SJCRH30 (cell line): Measurements from ENCODE around the gene PER1. TPM values are rescaled to one million over a fixed set of nuclear protein-coding genes. Genes with fewer than 3 reads are reported as not detected.
A peak's percentile ranks its signal among the peaks of the same experiment; 100 is the strongest.
"Not testable (repeated sequence)": the region's sequence is repeated elsewhere in the genome, so short reads cannot be mapped to it uniquely, and the experiment has no call there.

ENCODE experiments used
- DNase-seq, 2 experiments: peaks; one replicate each; pipeline ENCODE4 v3.0.0-alpha.2; 2015 to 2020
- H3K27ac ChIP-seq: fragments of 250-450 bp; sonication (Bioruptor Pico); 2 replicates; pipeline ENCODE4 v1.5.1; 2020; ENCODE audit warnings: mild to moderate bottlenecking, moderate library complexity
- H3K27me3 ChIP-seq: fragments of 250-450 bp; sonication (Bioruptor Pico); 2 replicates; pipeline ENCODE4 v1.5.1; 2020; ENCODE audit warnings: mild to moderate bottlenecking, moderate library complexity
- H3K36me3 ChIP-seq: fragments of 250-450 bp; sonication (Bioruptor Pico); 2 replicates; pipeline ENCODE4 v1.5.1; 2020; ENCODE audit warnings: mild to moderate bottlenecking, moderate library complexity
- H3K4me1 ChIP-seq: fragments of 250-450 bp; sonication (Bioruptor Pico); 2 replicates; pipeline ENCODE4 v1.5.1; 2020; ENCODE audit warnings: mild to moderate bottlenecking, moderate library complexity
- H3K4me3 ChIP-seq: fragments of 250-450 bp; sonication (Bioruptor Pico); 2 replicates; pipeline ENCODE4 v1.5.1; 2020; ENCODE audit warnings: mild to moderate bottlenecking, moderate library complexity
- H3K9me3 ChIP-seq: fragments of 250-450 bp; sonication (Bioruptor Pico); replicated peaks from 2 replicates; pipeline ENCODE4 v1.5.1; 2020; ENCODE audit warnings: mild to moderate bottlenecking, moderate library complexity
- total RNA-seq: library from RNA; depleted of rRNA; stranded (reverse); fragments of >200 nt; shearing (Covaris generic); gene quantifications from 2 replicates; pipeline ENCODE4 v1.2.3, GENCODE V29; 2014

Gene PER1
- total RNA-seq, 1 experiment from 2014 or later, result 13.5 TPM

DNA sequence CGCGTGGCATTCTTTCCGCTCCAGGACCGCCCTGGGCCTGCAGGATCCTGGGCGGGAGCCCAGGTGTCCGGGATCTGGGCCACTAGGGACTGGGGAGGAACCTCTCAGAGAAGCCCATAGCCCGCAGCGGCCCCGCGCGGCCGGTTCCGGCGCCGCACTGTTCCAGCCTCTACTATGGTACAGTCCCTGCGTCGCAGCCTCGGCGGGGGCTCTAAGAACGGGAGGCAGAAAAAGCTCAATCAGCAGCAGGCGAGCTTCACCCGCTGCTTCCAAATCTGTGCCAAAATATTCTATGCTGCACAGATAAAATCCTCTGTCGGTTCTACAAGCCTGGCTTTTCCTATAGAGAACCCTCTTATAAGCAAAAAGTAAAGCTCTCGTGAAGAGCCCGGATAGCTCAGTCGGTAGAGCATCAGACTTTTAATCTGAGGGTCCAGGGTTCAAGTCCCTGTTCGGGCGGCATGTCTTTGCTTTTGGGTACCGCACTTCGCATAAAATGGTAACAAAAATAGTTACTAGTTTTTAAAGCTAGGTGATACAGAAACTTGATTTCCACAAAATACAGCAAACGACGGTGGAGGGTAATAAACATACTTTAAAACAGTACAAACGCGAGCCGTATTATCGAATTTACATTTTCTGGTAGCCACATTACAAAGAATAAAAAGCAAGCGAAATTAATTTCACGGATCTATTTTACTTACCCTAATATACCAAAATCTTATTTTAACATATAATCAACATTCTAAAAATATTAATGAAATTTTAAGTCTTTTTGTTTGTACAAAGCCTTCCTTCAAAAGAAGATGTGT, 33.2 kb downstream of the PER1 start:
- no peak overlapping the region for H3K27ac ChIP-seq
- no peaks in the 10 kb centered on the region for H3K9me3 ChIP-seq
- H3K36me3 ChIP-seq, result no peaks in the 10 kb centered on the region
- no peaks in the 10 kb centered on the region for H3K4me1 ChIP-seq
- H3K27me3 ChIP-seq, result no peaks in the 10 kb centered on the region
- peak; percentile 72 to 83 for DNase-seq
- H3K4me3 ChIP-seq, result peak overlapping the region; percentile 60

DNA sequence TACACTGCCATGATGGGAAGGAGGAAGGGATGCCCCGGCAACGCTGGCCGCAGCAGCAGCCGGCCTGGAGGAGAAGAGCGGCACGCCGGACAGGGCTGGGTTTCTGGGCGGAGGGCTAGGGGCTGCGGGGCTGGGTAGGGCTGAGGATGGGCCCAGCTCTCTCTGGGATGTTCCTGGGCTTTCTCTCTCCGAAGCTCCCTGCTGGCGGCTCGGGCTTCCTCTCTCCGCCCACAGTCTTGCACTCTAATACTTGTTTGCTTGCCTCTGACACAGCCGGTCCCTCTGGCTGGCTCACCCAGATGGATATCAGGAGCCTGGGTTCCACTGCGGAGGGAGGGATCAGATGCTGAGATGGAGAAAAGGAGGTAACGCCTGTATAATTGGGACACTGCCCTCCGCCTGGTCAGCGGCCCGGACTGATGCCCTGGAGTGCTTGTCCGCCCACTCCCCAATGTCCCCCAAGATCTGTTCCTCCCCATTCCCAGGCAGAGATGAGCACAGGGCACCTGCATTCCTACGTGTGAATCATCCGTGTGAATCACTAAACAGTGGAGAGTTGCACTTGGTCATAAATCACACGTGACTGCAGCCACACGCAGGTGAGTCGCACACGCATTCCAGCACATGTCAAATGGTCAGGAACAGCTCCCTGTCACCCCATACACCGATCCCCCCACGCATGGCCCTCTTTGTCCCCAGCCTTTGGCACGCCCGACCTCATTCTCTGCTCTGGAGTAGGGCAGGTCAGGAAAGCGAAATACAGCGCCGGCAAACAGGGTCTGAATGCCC, 34.0 kb downstream of the PER1 start, which contains the start of gene ALOXE3:
ALOXE3 (minus strand) TSS at position 535 of the 789 bp plus-strand sequence; CDS start at position 11, 524 bp downstream.
- H3K9me3 ChIP-seq, result no peaks in the 10 kb centered on the region
- H3K36me3 ChIP-seq, result no peaks in the 10 kb centered on the region
- H3K4me3 ChIP-seq, result peak within 1 kb of the TSS; percentile 60
- no peak within 1 kb of the TSS for H3K27ac ChIP-seq
- no peaks in the 10 kb centered on the region for H3K27me3 ChIP-seq
- peak in 1 of 2 experiments; percentile 45 for DNase-seq
- no peaks in the 10 kb centered on the region for H3K4me1 ChIP-seq

DNA sequence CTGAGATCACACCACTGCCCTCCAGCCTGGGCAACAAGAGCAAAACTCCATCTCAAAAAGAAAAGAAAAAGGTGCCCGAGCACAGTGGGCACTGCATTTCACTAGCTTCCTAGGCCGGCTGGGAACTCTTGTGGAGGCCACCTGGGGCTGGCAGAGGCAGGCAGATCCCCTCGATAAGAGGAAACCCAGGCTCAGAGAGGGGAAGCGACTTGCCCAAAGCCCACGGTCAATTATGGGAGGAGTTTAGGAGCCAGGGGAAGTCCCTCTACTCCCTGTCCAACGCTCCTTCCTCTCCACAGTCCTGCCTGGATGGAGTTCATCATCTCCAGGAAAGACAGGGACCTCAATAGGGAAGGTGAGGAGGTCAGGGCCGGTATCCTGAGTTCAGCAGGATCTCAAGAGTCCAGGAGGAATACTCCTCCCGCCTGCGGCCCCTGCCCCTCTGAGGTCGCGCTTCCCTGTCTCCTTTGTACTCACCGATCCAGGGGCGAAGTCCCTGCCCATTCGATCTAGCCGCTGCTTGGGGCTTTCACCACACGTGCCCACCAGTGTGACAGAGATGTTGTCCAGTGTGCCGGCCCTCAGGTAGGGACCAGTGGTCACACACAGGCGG, 34.7 kb downstream of the PER1 start:
- no peaks in the 10 kb centered on the region for H3K9me3 ChIP-seq
- DNase-seq, result peak in 1 of 2 experiments; percentile 22
- H3K27ac ChIP-seq, result no peak overlapping the region
- H3K4me3 ChIP-seq, result peak overlapping the region; percentile 60
- H3K4me1 ChIP-seq, result no peaks in the 10 kb centered on the region
- H3K27me3 ChIP-seq, result no peaks in the 10 kb centered on the region
- no peaks in the 10 kb centered on the region for H3K36me3 ChIP-seq

DNA sequence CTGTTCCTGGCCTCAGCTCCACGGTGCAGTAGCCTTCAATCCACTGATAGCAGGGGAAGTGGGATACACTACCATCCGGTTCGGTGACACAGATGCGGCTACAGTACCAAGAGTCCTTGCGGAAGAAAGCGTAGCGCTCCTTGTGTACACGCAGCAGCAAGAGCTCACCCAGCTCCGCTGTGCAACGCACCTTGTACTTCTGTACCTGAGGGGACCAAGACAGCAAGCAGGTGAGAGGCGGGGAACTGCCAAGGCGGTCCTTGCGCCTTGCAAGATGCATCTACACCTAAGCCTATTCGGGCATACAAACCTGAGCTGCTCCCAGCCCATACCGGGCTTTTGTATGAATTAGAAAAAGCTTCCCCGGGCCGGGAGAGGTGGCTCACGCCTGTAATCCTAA, 35.4 kb downstream of the PER1 start:
- no peak for DNase-seq
- Histone ChIP-seq H3K4me3 (no peak overlapping the region), H3K36me3 (no peaks in the 10 kb centered on the region), H3K27ac (no peak overlapping the region), H3K4me1 (no peaks in the 10 kb centered on the region), H3K27me3 (no peaks in the 10 kb centered on the region), H3K9me3 (no peaks in the 10 kb centered on the region)

DNA sequence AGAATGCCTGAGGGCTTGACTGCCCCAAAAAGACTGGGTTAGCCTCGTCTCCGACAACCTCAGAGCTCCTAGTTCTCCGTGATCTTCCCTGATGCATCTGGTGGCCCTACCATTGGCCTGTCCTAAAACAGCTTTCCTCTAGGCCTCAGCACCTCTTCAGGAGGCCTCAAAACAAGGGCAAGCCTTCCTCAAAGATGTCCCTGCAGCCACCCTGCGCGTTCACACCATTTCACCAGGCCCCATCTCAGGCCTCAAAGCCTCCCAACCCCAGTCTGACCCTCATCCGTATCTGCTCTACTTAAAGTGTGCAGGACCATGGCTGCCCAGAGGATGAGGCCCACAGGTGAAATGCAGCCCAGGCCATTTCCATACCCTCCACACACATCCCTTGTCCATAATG, 41.3 kb downstream of the PER1 start:
- Histone ChIP-seq H3K4me1 (no peaks in the 10 kb centered on the region), H3K27ac (no peak overlapping the region), H3K27me3 (no peaks in the 10 kb centered on the region), H3K4me3 (no peak overlapping the region), H3K36me3 (no peaks in the 10 kb centered on the region), H3K9me3 (no peaks in the 10 kb centered on the region)
- no peak for DNase-seq

DNA sequence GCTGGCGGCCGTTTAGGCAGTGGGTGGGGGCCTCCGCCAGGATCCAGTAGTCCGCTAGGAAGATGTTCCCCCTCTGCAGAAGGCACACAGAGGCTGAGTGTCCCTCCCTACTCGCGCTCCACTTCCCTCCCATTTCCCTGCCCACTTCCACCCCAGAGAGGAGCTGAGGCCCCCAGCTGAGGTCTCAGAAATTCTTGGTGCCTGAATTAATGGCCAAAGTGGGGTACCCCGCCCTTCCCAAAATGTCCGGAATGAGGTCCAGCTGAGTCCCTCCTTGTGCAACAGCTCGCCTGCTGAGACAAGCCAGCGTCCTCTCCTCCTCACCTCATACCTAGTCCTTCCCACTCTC, 41.8 kb downstream of the PER1 start:
- Histone ChIP-seq H3K9me3 (no peaks in the 10 kb centered on the region), H3K4me1 (no peaks in the 10 kb centered on the region), H3K27me3 (0 out of 2 replicates have a peak, but pooled peaks cover under 1% of the 10 kb centered on the region), H3K4me3 (no peak overlapping the region), H3K27ac (no peak overlapping the region), H3K36me3 (no peaks in the 10 kb centered on the region)
- DNase-seq, result no peak

DNA sequence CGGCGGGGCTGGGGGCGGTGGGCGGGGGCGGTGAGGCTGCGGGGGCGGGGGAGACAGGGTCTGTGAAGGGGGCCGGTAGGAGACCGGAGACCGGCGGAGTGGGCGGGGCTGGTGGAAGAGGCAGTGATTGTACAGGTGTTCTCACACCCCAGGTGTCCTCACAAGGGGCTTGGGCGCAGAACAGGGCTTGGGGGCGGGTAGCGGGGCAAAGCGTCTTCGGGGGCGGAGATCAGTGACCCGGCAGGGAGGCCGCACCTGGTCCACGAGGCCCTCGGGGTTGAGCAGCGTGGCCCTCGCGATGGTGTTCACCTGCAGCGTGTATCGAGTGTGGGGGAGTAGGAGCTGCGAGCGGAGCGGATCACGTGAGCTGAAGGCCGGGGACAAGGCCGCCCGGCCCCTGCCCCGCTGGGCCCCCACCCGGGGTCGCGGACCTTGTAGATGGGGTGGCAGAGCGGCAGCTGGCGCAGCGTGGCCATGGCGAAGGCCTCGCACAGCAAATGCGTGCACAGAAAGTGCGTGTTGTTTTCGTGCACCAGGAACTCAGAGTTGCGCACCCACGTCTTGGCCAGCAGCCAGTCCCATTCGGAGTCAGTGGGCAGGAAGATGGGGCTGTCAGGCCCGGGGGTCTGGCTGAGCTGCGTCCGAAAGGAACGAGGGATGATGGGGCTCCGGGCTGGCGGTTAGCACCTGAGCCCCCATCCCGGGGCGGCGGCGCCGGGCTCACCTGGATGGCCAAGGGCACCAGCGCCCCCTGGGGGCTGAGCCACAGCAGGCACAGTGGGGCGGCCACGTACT, 42.3 kb downstream of the PER1 start:
- Histone ChIP-seq H3K4me1 (no peaks in the 10 kb centered on the region), H3K27me3 (peaks cover 4% of the 10 kb centered on the region), H3K36me3 (no peaks in the 10 kb centered on the region), H3K27ac (no peak overlapping the region), H3K4me3 (no peak overlapping the region), H3K9me3 (no peaks in the 10 kb centered on the region)
- no peak for DNase-seq

DNA sequence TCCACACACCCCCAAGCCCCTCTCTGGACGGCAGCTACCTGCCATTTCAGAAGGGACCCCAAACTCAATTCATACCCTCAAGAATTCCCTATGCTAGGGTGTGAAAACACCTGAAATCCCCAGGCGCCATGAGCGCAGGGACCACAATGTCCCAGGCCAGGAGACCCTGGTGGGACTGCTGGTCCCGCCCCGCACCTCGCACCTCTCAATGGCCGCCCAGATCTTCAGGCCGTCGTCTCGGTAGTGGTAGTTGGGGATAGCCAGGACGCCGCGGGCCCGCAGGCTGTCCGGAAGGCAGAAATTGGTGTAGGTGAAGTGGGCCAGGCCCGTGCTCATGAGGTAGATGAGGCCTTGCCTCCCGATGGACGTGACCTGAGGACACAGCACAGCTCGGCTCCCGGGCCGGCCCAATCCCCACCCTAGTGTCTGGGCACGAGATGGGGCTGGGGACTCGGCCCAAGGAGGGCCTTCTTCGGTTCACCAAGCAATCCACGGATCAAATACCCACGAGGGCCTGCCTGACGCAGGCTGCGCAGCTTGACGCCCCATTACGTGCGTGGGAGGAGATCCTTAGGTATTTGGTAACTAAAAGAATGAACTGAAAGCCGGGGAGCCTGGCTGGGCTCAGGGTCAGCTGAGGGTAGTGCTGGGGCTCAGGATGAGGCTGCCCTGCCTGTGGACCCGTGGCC, 43.1 kb downstream of the PER1 start:
- DNase-seq, result no peak
- H3K27me3 ChIP-seq, result peaks cover 9% of the 10 kb centered on the region

DNA sequence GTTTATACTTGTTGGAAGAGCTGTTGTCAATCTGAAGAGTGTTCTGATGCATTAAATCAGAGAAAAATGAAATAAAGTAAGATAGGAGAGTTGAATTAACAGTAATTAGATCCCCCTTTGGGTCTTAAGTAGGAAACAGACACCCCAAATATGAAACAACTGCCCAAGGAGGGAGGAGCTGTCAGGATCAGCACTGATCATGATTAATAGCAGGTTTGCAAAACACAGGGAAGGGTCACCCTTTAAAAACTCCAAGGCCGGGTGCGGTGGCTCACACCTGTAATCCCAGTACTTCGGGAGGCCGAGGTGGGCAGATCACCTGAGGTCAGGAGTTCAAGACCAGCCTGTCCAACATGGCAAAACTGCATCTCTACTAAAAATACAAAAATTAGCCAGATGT, 45.2 kb downstream of the PER1 start:
- H3K27me3 ChIP-seq, H3K36me3 ChIP-seq: not testable (repeated sequence)

More for the DNA sequence above, 43.1 kb downstream of the PER1 start:
- no peaks in the 10 kb centered on the region for H3K36me3 ChIP-seq
- no peak overlapping the region for H3K4me3 ChIP-seq
- no peaks in the 10 kb centered on the region for H3K4me1 ChIP-seq
- H3K9me3 ChIP-seq, result no peaks in the 10 kb centered on the region
- H3K27ac ChIP-seq, result no peak overlapping the region

DNA sequence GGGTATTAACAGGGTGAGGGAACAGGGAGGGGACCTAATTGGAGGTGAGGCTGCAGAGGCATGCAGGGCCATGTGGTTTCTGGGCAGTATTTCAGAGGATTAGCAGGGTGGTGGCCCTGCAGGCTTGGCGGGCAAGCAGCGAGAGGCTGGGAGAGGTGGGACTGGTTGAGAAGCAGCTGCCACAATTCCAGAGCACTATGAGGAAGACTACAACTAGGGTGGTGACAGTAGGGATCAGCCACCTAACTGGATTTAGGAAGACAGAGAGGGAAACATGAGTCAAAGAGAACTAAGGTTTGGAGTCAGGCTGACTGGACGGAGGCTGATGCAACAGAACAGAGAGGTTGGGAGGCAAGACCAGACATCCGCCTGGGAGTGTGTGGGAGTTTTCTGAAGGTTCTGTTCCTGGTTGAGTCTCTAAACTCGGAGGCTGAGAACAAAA, 46.2 kb downstream of the PER1 start:
- H3K27me3 ChIP-seq, result peaks cover 9% of the 10 kb centered on the region
- DNase-seq, result no peak

More for the DNA sequence above, 45.2 kb downstream of the PER1 start:
- not testable (repeated sequence) for H3K9me3 ChIP-seq, DNase-seq, H3K27ac ChIP-seq, H3K4me3 ChIP-seq, H3K4me1 ChIP-seq

DNA sequence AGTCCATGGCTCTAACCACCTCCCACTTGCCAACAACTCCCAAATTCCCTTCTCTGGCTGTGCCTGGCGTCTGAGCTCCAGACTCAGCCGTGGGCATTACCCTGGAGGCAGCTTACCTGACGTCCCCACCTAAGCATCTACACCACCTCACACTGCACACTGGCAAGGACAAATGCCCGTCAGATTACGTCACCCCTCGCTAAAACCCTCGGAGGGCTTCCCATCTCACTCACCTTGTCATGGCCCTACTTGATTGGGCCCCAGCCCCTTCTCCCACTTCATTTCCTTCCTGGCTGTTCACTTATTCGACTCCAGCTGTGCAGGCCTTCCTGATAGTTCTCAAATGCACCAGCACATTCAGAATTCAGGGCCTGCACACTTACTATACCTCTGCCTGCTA, 47.3 kb downstream of the PER1 start:
- no peaks in the 10 kb centered on the region for H3K4me1 ChIP-seq
- DNase-seq, result no peak
- H3K4me3 ChIP-seq, result no peak overlapping the region
- no peaks in the 10 kb centered on the region for H3K9me3 ChIP-seq
- H3K27me3 ChIP-seq, result peaks cover 9% of the 10 kb centered on the region
- no peak overlapping the region for H3K27ac ChIP-seq
- no peaks in the 10 kb centered on the region for H3K36me3 ChIP-seq

More for the DNA sequence above, 46.2 kb downstream of the PER1 start:
- Histone ChIP-seq H3K4me3 (no peak overlapping the region), H3K4me1 (no peaks in the 10 kb centered on the region), H3K27ac (no peak overlapping the region), H3K9me3 (no peaks in the 10 kb centered on the region), H3K36me3 (no peaks in the 10 kb centered on the region)

DNA sequence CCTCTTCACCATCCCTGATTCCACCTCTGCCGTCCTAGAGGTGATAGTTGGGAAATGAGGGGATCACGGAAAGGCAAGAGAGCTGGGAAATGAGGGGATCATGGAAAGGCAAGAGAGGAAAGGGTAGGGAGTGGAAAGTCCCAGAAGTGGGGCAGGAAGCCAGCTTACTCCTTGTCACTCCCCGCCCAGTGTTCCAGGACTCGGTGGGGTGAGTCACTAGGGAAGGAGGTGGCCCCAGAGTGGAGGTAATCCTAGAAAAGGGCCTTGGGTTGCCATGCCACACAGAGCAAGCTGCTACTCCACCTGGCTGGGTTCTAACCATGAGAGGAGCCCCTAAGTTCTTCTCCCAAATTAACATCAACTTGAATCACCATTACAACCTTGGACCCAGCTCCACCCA, 48.7 kb downstream of the PER1 start:
- Histone ChIP-seq H3K27ac (no peak overlapping the region), H3K4me3 (no peak overlapping the region), H3K9me3 (no peaks in the 10 kb centered on the region), H3K36me3 (no peaks in the 10 kb centered on the region), H3K27me3 (peaks cover 9% of the 10 kb centered on the region), H3K4me1 (no peaks in the 10 kb centered on the region)
- no peak for DNase-seq

DNA sequence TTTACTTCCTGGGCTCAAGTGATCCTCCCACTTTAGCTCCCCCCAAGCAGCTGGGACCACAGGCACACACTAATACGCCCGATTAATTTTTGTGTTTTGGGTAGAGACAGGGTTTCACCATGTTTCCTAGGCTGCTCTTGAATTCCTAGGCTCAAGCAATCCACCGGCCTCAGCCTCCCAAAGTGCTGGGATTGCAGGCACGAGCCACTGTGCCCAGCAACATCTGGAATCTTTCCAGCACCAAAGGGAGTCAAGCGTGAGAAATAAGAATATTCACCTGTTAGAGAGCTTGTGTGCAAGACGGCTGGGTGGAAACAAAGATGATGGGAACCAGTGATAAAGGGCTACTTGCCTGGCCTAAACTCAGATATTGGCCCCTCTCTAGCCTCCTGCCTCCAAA, 50.5 kb downstream of the PER1 start:
- no peaks in the 10 kb centered on the region for H3K9me3 ChIP-seq
- H3K4me3 ChIP-seq, result no peak overlapping the region
- H3K27ac ChIP-seq, result no peak overlapping the region
- H3K36me3 ChIP-seq, result no peaks in the 10 kb centered on the region
- peaks cover 9% of the 10 kb centered on the region for H3K27me3 ChIP-seq
- H3K4me1 ChIP-seq, result no peaks in the 10 kb centered on the region
- DNase-seq, result no peak

DNA sequence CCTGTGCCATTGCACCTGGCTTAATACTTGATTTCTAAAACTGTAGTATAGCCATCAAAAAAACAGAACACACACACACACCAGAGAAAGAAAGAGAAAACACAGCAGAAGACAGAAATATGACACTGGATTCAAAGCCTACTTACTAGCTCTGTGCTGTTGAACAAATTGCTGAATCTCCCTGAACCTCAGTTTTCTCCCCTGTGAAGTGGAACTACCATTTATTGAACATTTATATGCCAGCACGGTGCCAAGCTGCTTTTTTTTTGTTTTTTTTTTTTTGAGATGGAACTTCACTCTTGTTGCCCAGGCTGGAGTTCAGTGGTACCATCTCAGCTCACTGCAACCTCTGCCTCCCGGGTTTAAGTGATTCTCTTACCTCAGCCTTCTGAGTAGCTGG, 51.4 kb downstream of the PER1 start:
- no peak for DNase-seq
- Histone ChIP-seq H3K4me3 (no peak overlapping the region), H3K4me1 (no peaks in the 10 kb centered on the region), H3K27me3 (peaks cover 9% of the 10 kb centered on the region), H3K27ac (no peak overlapping the region), H3K9me3 (no peaks in the 10 kb centered on the region), H3K36me3 (no peaks in the 10 kb centered on the region)
